ENCODE measurements around the gene HOXA5.

HOXA5 gene

DNA sequence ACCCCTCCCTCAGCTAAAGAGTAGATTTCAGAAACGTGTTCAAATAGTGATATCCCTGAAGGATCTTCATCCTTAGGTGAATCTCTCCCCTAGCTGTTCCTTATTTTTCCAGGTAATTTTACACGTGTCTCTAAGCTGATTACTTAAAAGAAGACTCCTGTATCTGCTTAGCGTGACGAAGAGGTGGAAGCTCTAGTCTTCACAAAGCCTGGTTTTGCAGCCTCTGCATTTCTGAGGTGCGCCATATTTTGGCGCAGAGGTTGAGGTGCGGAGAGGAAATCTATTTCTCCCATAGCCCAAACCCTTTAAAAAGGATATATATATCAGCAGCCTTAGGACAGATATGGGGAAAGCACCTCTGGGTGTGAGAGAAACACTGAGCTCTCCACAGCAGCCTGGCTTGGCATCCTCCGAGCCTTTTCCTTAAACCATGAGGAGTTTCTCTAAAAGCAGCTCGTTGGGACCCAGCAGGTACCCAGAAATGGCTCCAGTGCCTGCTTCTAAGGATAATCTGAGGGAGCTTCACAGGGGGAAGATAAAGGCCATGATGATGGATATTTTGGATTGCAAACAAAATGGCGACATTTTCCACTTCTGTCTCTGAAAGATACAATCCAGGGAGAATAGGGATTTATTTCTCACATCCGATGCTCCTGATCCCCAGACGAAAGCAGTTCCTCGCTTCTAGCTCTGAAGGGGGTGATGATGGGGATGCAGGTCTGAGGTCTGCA, 38.0 kb downstream of the HOXA5 start:
- ChIA-PET CTCF (interaction anchor here (0.7 to 1.9 kb wide), 3 partner anchors 9 to 252 kb away, joined by 3 to 11 read pairs (median 3); partner anchors contain the start of gene HOXA1), POLR2A (interaction anchor here (0.5 to 2.0 kb wide), 5 partner anchors 9 to 632 kb away, joined by 3 to 8 read pairs (median 4); partner anchors contain the start of gene HOXA1)
- Histone ChIP-seq H3K4me3 (ENCODE audit: low read depth, low read length) (no peak overlapping the region), H3K9me3 (ENCODE audit: control insufficient read depth, insufficient read depth, low read depth, low read length) (no peaks in the 10 kb centered on the region), H3K4me1 (ENCODE audit: control insufficient read depth, insufficient read depth, low read length) (no peaks in the 10 kb centered on the region; the same call in 1 of the 2 replicates), H3K27ac (ENCODE audit: extremely low read depth, low read depth, low read length) (no peak overlapping the region), H3K36me3 (ENCODE audit: control insufficient read depth in 2 of 2, insufficient read depth in 1 of 2, low read length in 2 of 2) (peaks cover 12 to 36% of the 10 kb centered on the region in 2 experiments)
- no peak for TF ChIP-seq ZNF701 (tag by site-specific recombination; IDR thresholded peaks at IDR 0.05)
- TF ChIP-seq RBAK (tag by site-specific recombination; IDR thresholded peaks at IDR 0.05): no peak
- TF ChIP-seq ZNF501 (tag by site-specific recombination; IDR thresholded peaks at IDR 0.05): no peak
- no peak for TF ChIP-seq ZNF394 (tag by site-specific recombination; IDR thresholded peaks at IDR 0.05; ENCODE audit: borderline replicate concordance)
- no peak for TF ChIP-seq ZNF311 (tag by site-specific recombination; IDR thresholded peaks at IDR 0.05; ENCODE audit: borderline replicate concordance)
- TF ChIP-seq ZNF184 (tag by site-specific recombination; IDR thresholded peaks at IDR 0.05): no peak
- TF ChIP-seq ZNF560 (tag by site-specific recombination; IDR thresholded peaks at IDR 0.05; ENCODE audit: borderline replicate concordance): no peak
- TF ChIP-seq, protein P1, sequence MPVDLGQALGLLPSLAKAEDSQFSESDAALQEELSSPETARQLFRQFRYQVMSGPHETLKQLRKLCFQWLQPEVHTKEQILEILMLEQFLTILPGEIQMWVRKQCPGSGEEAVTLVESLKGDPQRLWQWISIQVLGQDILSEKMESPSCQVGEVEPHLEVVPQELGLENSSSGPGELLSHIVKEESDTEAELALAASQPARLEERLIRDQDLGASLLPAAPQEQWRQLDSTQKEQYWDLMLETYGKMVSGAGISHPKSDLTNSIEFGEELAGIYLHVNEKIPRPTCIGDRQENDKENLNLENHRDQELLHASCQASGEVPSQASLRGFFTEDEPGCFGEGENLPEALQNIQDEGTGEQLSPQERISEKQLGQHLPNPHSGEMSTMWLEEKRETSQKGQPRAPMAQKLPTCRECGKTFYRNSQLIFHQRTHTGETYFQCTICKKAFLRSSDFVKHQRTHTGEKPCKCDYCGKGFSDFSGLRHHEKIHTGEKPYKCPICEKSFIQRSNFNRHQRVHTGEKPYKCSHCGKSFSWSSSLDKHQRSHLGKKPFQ (tag by site-specific recombination; IDR thresholded peaks at IDR 0.05): no peak
- TF ChIP-seq ZNF664 (tag by site-specific recombination; IDR thresholded peaks at IDR 0.05): no peak
- TF ChIP-seq ZBTB17 (tag by site-specific recombination; IDR thresholded peaks at IDR 0.05): no peak
- TF ChIP-seq, protein P2, sequence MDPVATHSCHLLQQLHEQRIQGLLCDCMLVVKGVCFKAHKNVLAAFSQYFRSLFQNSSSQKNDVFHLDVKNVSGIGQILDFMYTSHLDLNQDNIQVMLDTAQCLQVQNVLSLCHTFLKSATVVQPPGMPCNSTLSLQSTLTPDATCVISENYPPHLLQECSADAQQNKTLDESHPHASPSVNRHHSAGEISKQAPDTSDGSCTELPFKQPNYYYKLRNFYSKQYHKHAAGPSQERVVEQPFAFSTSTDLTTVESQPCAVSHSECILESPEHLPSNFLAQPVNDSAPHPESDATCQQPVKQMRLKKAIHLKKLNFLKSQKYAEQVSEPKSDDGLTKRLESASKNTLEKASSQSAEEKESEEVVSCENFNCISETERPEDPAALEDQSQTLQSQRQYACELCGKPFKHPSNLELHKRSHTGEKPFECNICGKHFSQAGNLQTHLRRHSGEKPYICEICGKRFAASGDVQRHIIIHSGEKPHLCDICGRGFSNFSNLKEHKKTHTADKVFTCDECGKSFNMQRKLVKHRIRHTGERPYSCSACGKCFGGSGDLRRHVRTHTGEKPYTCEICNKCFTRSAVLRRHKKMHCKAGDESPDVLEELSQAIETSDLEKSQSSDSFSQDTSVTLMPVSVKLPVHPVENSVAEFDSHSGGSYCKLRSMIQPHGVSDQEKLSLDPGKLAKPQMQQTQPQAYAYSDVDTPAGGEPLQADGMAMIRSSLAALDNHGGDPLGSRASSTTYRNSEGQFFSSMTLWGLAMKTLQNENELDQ (tag by site-specific recombination; IDR thresholded peaks at IDR 0.05; ENCODE audit: low read depth): no peak

DNA sequence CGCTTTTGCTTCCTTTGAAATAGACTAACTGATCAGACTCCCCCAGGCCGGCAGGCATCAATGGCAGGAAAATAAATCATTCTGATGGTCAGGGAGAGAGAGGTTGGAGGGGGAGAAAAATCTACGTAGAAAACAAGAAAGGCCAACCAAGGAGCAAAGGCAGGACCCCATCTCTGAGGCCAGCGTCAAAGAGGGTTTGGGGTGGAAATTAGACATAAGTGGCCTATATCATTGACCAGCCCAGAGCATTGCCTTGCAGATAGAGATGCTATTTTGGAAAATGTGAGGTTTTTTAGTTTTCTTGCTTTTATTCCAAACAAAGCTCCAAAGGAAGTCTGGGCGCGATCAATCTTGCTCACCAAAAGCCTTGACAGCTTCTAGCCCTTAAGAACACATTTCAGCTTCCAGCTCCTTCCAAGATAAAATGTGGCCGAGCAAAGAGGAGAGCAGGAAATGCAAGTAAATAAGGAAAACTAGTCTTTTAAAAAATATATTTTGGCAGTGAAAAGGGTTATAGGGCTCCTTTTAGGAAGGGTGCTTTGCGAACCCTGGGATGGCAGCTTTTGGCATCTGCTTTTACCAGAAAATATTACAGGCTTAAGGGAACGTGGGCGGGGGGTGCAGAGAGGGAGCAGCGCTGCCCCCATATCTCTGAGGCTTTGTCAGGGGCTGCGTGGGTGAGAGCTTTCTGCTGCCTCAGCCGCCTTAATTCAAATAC, 39.0 kb downstream of the HOXA5 start:
- Histone ChIP-seq H3K27ac (ENCODE audit: extremely low read depth, low read depth, low read length) (no peak overlapping the region), H3K4me3 (ENCODE audit: low read depth, low read length) (no peak overlapping the region), H3K9me3 (ENCODE audit: control insufficient read depth, insufficient read depth, low read depth, low read length) (no peaks in the 10 kb centered on the region), H3K36me3 (ENCODE audit: control insufficient read depth in 2 of 2, insufficient read depth in 1 of 2, low read length in 2 of 2) (peaks cover 19 to 40% of the 10 kb centered on the region in 2 experiments), H3K4me1 (ENCODE audit: control insufficient read depth, insufficient read depth, low read length) (no peaks in the 10 kb centered on the region)
- TF ChIP-seq, protein P3, sequence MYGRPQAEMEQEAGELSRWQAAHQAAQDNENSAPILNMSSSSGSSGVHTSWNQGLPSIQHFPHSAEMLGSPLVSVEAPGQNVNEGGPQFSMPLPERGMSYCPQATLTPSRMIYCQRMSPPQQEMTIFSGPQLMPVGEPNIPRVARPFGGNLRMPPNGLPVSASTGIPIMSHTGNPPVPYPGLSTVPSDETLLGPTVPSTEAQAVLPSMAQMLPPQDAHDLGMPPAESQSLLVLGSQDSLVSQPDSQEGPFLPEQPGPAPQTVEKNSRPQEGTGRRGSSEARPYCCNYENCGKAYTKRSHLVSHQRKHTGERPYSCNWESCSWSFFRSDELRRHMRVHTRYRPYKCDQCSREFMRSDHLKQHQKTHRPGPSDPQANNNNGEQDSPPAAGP (tag by site-specific recombination; IDR thresholded peaks at IDR 0.05): no peak
- TF ChIP-seq ZNF391 (tag by site-specific recombination; IDR thresholded peaks at IDR 0.05; ENCODE audit: borderline replicate concordance, low read depth) (no peak), ZBTB48 (tag by site-specific recombination; IDR thresholded peaks at IDR 0.05) (no peak), ZNF626 (tag by site-specific recombination; IDR thresholded peaks at IDR 0.05) (no peak), EGR2 (tag by site-specific recombination; IDR thresholded peaks at IDR 0.05; ENCODE audit: low read depth) (peak; percentile 72), SALL2 (tag by site-specific recombination; IDR thresholded peaks at IDR 0.05; ENCODE audit: borderline replicate concordance) (no peak), ZFHX2 (tag by site-specific recombination; conservative IDR thresholded peaks at IDR 0.05) (peak; percentile 82), ZNF23 (tag by site-specific recombination; IDR thresholded peaks at IDR 0.05; ENCODE audit: borderline replicate concordance) (no peak)
- TF ChIP-seq, protein P4, sequence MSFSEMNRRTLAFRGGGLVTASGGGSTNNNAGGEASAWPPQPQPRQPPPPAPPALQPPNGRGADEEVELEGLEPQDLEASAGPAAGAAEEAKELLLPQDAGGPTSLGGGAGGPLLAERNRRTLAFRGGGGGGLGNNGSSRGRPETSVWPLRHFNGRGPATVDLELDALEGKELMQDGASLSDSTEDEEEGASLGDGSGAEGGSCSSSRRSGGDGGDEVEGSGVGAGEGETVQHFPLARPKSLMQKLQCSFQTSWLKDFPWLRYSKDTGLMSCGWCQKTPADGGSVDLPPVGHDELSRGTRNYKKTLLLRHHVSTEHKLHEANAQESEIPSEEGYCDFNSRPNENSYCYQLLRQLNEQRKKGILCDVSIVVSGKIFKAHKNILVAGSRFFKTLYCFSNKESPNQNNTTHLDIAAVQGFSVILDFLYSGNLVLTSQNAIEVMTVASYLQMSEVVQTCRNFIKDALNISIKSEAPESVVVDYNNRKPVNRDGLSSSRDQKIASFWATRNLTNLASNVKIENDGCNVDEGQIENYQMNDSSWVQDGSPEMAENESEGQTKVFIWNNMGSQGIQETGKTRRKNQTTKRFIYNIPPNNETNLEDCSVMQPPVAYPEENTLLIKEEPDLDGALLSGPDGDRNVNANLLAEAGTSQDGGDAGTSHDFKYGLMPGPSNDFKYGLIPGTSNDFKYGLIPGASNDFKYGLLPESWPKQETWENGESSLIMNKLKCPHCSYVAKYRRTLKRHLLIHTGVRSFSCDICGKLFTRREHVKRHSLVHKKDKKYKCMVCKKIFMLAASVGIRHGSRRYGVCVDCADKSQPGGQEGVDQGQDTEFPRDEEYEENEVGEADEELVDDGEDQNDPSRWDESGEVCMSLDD (tag by site-specific recombination; IDR thresholded peaks at IDR 0.05): no peak
- TF ChIP-seq, protein P5, sequence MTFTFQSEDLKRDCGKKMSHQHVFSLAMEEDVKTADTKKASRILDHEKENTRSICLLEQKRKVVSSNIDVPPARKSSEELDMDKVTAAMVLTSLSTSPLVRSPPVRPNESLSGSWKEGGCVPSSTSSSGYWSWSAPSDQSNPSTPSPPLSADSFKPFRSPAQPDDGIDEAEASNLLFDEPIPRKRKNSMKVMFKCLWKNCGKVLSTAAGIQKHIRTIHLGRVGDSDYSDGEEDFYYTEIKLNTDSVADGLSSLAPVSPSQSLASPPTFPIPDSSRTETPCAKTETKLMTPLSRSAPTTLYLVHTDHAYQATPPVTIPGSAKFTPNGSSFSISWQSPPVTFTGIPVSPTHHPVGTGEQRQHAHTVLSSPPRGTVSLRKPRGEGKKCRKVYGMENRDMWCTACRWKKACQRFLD (tag by site-specific recombination; IDR thresholded peaks at IDR 0.05): no peak
- POLR2A ChIA-PET: interaction anchor here (0.5 to 2.0 kb wide), 5 partner anchors 8 to 633 kb away, joined by 3 to 8 read pairs (median 4); partner anchors contain the start of gene HOXA1
- CTCF ChIA-PET: interaction anchor here (1.0 to 1.9 kb wide), 2 partner anchors 8 to 242 kb away, joined by 3 to 11 read pairs; partner anchors contain the start of gene HOXA1
